GM23338 (cell line): ENCODE measurements around the gene MTARC2. TPM values are rescaled to one million over a fixed set of nuclear protein-coding genes. Genes with fewer than 3 reads are reported as not detected.

ENCODE experiments used
- ATAC-seq: fragments of 200-7000 bp; cut with Tn5 transposase; 3 replicates; pipeline ENCODE4 v1.9.1; 2020
- DNase-seq: peaks from one replicate; pipeline ENCODE4 v3.0.0-alpha.2; 2015; ENCODE audit warnings: low spot score
- H2AFZ ChIP-seq: fragments of 200-600 bp; sonication (generic); 2 replicates; pipeline ENCODE4 v1.8.0; 2016; ENCODE audit warnings: antibody characterized with exemption, mild to moderate bottlenecking, moderate library complexity
- H3F3A ChIP-seq: fragments of 200-600 bp; sonication (generic); replicated peaks from 2 replicates; pipeline ENCODE4 v1.8.0; 2017; ENCODE audit warnings: antibody characterized with exemption, mixed run types, low read depth
- H3K27ac ChIP-seq: fragments of 200-600 bp; sonication (generic); 2 replicates; pipeline ENCODE4 v1.6.1; 2016; ENCODE audit warnings: low read depth
- H3K27me3 ChIP-seq: fragments of 200-600 bp; sonication (generic); 2 replicates; pipeline ENCODE4 v1.8.0; 2016; ENCODE audit warnings: mild to moderate bottlenecking, mixed run types, moderate library complexity; ENCODE audit not compliant: insufficient read depth
- H3K36me3 ChIP-seq: fragments of 200-600 bp; sonication (generic); 2 replicates; pipeline ENCODE4 v1.8.0; 2016; ENCODE audit warnings: mild to moderate bottlenecking; ENCODE audit not compliant: insufficient read depth
- H3K4me1 ChIP-seq: fragments of 200-600 bp; sonication (generic); 2 replicates; pipeline ENCODE4 v1.8.0; 2016; ENCODE audit warnings: mild to moderate bottlenecking, moderate library complexity; ENCODE audit not compliant: insufficient read depth
- H3K4me2 ChIP-seq: fragments of 200-600 bp; sonication (generic); 2 replicates; pipeline ENCODE4 v1.7.1; 2017; ENCODE audit warnings: mixed run types
- H3K4me3 ChIP-seq: fragments of 200-600 bp; sonication (generic); 2 replicates; pipeline ENCODE4 v1.6.1; 2016; ENCODE audit warnings: mixed run types
- H3K79me2 ChIP-seq: fragments of 200-600 bp; sonication (generic); replicated peaks from 2 replicates; pipeline ENCODE4 v1.8.0; 2017; ENCODE audit warnings: mild to moderate bottlenecking; ENCODE audit not compliant: insufficient read depth
- H3K9me2 ChIP-seq: fragments of 200-600 bp; sonication (generic); 2 replicates; pipeline ENCODE4 v1.8.0; 2017; ENCODE audit not compliant: insufficient read depth
- H4K20me1 ChIP-seq: fragments of 200-600 bp; sonication (generic); replicated peaks from 2 replicates; pipeline ENCODE4 v1.8.0; 2017; ENCODE audit warnings: mild to moderate bottlenecking; ENCODE audit not compliant: insufficient read depth
- H3K27ac Mint-ChIP-seq: 2 replicates; pipeline ENCODE4 v1.8.0; 2020; ENCODE audit warnings: inconsistent platforms, mild to moderate bottlenecking, moderate library complexity, mixed read lengths
- H3K27me3 Mint-ChIP-seq: 3 replicates; pipeline ENCODE4 v1.8.0; 2022; ENCODE audit warnings: low read depth, mild to moderate bottlenecking, moderate library complexity, mixed read lengths, inconsistent platforms; ENCODE audit not compliant: insufficient read depth, poor library complexity
- H3K36me3 Mint-ChIP-seq: 3 replicates; pipeline ENCODE4 v1.8.0; 2021; ENCODE audit warnings: low read depth, mild to moderate bottlenecking, inconsistent platforms, moderate library complexity, mixed read lengths
- H3K4me1 Mint-ChIP-seq: 3 replicates; pipeline ENCODE4 v1.8.0; 2020; ENCODE audit warnings: mild to moderate bottlenecking, inconsistent platforms, mixed read lengths
- H3K4me3 Mint-ChIP-seq: 3 replicates; pipeline ENCODE4 v1.8.0; 2021; ENCODE audit warnings: moderate library complexity, mild to moderate bottlenecking, inconsistent platforms, mixed read lengths
- H3K9me3 Mint-ChIP-seq: 3 replicates; pipeline ENCODE4 v1.8.0; 2020; ENCODE audit warnings: moderate library complexity, mild to moderate bottlenecking, inconsistent platforms, mixed read lengths
- CREB1 ChIP-seq: fragments of 250-450 bp; sonication (Bioruptor Pico); IDR thresholded peaks from 2 replicates; pipeline ENCODE4 v1.5.0; 2020; ENCODE audit warnings: low read depth, mild to moderate bottlenecking, moderate library complexity
- EZH2phosphoT487 ChIP-seq: fragments of 200-600 bp; sonication (generic); IDR thresholded peaks from one replicate; pipeline ENCODE4 v1.8.1; 2018; ENCODE audit warnings: antibody characterized with exemption; ENCODE audit not compliant: unreplicated experiment
- JUNB ChIP-seq: IDR thresholded peaks from one replicate; pipeline ENCODE4 v1.6.1; 2016; ENCODE audit warnings: antibody characterized with exemption; ENCODE audit not compliant: unreplicated experiment
- NANOG ChIP-seq: IDR thresholded peaks from 2 replicates; pipeline ENCODE4 v1.6.1; 2016; ENCODE audit warnings: antibody characterized with exemption, borderline replicate concordance
- STAT1 ChIP-seq: IDR thresholded peaks from one replicate; pipeline ENCODE4 v1.6.1; 2016; ENCODE audit warnings: antibody characterized with exemption; ENCODE audit not compliant: unreplicated experiment
- ZNF114 ChIP-seq: fragments of 250-450 bp; sonication (Bioruptor Pico); IDR thresholded peaks from 2 replicates; pipeline ENCODE4 v1.5.0; 2020; ENCODE audit warnings: mild to moderate bottlenecking, moderate library complexity
- ZNF331 ChIP-seq: fragments of 250-450 bp; sonication (Bioruptor Pico); IDR thresholded peaks from 2 replicates; pipeline ENCODE4 v1.5.0; 2020; ENCODE audit warnings: low read depth, mild to moderate bottlenecking, moderate library complexity
- polyA plus RNA-seq: library from polyadenylated mRNA; unstranded; fragments of >200 nt; fragmentation: Nextera tagmentation; extraction: Ambion mirVana; gene quantifications from 2 replicates; pipeline ENCODE4 v1.2.1, GENCODE V29; 2016
- total RNA-seq: library from RNA; depleted of rRNA; stranded (reverse); fragments of >200 nt; shearing (Covaris generic); gene quantifications from 2 replicates; pipeline ENCODE4 v1.2.3, GENCODE V29; 2014
- TF ChIP-seq, protein P1 (sequence below), 2 experiments: fragments of 200-600 bp in 1 of 2; sonication (generic) in 1 of 2; conservative IDR thresholded peaks; 2 replicates each; pipeline versions ENCODE4 v1.5.1 to v1.6.1; 2016 to 2017; ENCODE audit warnings: antibody characterized with exemption in 2 of 2, low read depth in 2 of 2, mild to moderate bottlenecking in 2 of 2, moderate library complexity in 1 of 2
- TF ChIP-seq, protein P2 (sequence below): IDR thresholded peaks from 2 replicates; pipeline ENCODE4 v1.6.1; 2016; ENCODE audit warnings: antibody characterized with exemption
- TF ChIP-seq, protein P3 (sequence below): fragments of 250-450 bp; sonication (Bioruptor Pico); IDR thresholded peaks from 2 replicates; pipeline ENCODE4 v1.5.0; 2020; ENCODE audit warnings: mild to moderate bottlenecking, moderate library complexity

Gene MTARC2
- total and polyA plus RNA-seq, 2 experiments from 2014 or later: 4.1 to 8.0 TPM

DNA sequence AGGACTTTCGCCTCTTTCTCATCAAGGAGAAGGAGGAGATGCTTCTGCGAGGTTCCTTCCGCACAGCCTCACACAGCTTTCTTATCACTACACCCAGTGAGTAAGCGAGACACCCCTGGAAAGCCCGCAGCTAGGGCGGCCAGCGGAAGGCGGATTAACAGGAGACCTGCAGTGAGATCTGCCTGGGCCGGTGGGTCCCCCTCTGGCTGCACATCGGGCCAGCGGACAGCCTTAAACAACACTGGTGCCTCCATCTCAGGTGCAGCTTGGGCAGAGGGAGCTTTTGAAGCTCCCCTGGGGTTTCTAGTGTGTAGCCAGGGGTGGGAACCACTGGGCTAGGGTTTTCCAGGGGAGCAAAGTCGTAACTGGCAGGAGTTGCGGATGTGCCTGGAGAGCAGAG lies 21.1 kb downstream of the MTARC2 start:
- no peaks in the 10 kb centered on the region for H4K20me1 ChIP-seq
- H3K9me3 Mint-ChIP-seq: no peaks in the 10 kb centered on the region
- peaks cover 7% of the 10 kb centered on the region; the same call in 1 of the 3 replicates for H3K36me3 Mint-ChIP-seq
- TF ChIP-seq STAT1 (no peak), NANOG (no peak), JUNB (no peak), ZNF114 (CRISPR knock-in tag) (no peak), EZH2phosphoT487 (no peak), CREB1 (CRISPR knock-in tag) (no peak), ZNF331 (CRISPR knock-in tag) (no peak)
- TF ChIP-seq, protein P1, sequence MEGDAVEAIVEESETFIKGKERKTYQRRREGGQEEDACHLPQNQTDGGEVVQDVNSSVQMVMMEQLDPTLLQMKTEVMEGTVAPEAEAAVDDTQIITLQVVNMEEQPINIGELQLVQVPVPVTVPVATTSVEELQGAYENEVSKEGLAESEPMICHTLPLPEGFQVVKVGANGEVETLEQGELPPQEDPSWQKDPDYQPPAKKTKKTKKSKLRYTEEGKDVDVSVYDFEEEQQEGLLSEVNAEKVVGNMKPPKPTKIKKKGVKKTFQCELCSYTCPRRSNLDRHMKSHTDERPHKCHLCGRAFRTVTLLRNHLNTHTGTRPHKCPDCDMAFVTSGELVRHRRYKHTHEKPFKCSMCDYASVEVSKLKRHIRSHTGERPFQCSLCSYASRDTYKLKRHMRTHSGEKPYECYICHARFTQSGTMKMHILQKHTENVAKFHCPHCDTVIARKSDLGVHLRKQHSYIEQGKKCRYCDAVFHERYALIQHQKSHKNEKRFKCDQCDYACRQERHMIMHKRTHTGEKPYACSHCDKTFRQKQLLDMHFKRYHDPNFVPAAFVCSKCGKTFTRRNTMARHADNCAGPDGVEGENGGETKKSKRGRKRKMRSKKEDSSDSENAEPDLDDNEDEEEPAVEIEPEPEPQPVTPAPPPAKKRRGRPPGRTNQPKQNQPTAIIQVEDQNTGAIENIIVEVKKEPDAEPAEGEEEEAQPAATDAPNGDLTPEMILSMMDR (conservative IDR thresholded peaks at IDR 0.05; ENCODE audit: low read depth in 2 of 2): no peak
- TF ChIP-seq, protein P2, sequence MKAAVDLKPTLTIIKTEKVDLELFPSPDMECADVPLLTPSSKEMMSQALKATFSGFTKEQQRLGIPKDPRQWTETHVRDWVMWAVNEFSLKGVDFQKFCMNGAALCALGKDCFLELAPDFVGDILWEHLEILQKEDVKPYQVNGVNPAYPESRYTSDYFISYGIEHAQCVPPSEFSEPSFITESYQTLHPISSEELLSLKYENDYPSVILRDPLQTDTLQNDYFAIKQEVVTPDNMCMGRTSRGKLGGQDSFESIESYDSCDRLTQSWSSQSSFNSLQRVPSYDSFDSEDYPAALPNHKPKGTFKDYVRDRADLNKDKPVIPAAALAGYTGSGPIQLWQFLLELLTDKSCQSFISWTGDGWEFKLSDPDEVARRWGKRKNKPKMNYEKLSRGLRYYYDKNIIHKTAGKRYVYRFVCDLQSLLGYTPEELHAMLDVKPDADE: no peak
- TF ChIP-seq, protein P3, sequence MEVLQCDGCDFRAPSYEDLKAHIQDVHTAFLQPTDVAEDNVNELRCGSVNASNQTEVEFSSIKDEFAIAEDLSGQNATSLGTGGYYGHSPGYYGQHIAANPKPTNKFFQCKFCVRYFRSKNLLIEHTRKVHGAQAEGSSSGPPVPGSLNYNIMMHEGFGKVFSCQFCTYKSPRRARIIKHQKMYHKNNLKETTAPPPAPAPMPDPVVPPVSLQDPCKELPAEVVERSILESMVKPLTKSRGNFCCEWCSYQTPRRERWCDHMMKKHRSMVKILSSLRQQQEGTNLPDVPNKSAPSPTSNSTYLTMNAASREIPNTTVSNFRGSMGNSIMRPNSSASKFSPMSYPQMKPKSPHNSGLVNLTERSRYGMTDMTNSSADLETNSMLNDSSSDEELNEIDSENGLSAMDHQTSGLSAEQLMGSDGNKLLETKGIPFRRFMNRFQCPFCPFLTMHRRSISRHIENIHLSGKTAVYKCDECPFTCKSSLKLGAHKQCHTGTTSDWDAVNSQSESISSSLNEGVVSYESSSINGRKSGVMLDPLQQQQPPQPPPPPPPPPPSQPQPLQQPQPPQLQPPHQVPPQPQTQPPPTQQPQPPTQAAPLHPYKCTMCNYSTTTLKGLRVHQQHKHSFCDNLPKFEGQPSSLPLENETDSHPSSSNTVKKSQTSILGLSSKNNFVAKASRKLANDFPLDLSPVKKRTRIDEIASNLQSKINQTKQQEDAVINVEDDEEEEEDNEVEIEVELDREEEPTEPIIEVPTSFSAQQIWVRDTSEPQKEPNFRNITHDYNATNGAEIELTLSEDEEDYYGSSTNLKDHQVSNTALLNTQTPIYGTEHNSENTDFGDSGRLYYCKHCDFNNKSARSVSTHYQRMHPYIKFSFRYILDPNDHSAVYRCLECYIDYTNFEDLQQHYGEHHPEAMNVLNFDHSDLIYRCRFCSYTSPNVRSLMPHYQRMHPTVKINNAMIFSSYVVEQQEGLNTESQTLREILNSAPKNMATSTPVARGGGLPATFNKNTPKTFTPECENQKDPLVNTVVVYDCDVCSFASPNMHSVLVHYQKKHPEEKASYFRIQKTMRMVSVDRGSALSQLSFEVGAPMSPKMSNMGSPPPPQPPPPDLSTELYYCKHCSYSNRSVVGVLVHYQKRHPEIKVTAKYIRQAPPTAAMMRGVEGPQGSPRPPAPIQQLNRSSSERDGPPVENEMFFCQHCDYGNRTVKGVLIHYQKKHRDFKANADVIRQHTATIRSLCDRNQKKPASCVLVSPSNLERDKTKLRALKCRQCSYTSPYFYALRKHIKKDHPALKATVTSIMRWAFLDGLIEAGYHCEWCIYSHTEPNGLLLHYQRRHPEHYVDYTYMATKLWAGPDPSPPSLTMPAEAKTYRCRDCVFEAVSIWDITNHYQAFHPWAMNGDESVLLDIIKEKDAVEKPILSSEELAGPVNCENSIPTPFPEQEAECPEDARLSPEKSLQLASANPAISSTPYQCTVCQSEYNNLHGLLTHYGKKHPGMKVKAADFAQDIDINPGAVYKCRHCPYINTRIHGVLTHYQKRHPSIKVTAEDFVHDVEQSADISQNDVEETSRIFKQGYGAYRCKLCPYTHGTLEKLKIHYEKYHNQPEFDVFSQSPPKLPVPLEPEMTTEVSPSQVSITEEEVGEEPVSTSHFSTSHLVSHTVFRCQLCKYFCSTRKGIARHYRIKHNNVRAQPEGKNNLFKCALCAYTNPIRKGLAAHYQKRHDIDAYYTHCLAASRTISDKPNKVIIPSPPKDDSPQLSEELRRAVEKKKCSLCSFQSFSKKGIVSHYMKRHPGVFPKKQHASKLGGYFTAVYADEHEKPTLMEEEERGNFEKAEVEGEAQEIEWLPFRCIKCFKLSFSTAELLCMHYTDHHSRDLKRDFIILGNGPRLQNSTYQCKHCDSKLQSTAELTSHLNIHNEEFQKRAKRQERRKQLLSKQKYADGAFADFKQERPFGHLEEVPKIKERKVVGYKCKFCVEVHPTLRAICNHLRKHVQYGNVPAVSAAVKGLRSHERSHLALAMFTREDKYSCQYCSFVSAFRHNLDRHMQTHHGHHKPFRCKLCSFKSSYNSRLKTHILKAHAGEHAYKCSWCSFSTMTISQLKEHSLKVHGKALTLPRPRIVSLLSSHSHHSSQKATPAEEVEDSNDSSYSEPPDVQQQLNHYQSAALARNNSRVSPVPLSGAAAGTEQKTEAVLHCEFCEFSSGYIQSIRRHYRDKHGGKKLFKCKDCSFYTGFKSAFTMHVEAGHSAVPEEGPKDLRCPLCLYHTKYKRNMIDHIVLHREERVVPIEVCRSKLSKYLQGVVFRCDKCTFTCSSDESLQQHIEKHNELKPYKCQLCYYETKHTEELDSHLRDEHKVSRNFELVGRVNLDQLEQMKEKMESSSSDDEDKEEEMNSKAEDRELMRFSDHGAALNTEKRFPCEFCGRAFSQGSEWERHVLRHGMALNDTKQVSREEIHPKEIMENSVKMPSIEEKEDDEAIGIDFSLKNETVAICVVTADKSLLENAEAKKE: no peak
- no peak; the same call in 1 of the 3 replicates for ATAC-seq
- H3K4me3 Mint-ChIP-seq: no peak overlapping the region
- H3K79me2 ChIP-seq: no peaks in the 10 kb centered on the region
- no peak overlapping the region for H3K27ac Mint-ChIP-seq
- no peak overlapping the region for H3K4me2 ChIP-seq
- H3K4me1 ChIP-seq: no peaks in the 10 kb centered on the region; the same call in 1 of the 2 replicates
- no peaks in the 10 kb centered on the region for H3K27me3 ChIP-seq
- no peaks in the 10 kb centered on the region for H3K36me3 ChIP-seq
- DNase-seq: no peak
- H3K4me3 ChIP-seq: no peak overlapping the region
- peaks cover 2% of the 10 kb centered on the region for H3K27me3 Mint-ChIP-seq
- H3K27ac ChIP-seq: no peak overlapping the region
- no peak overlapping the region for H2AFZ ChIP-seq
- H3K9me2 ChIP-seq: no peaks in the 10 kb centered on the region
- peaks cover 3% of the 10 kb centered on the region for H3K4me1 Mint-ChIP-seq
- H3F3A ChIP-seq: no peaks in the 10 kb centered on the region
